ENCODE results near the gene SRP19. TPM values are rescaled to one million over a fixed set of nuclear protein-coding genes. Genes with fewer than 3 reads are reported as not detected.
"Not testable (repeated sequence)": the region's sequence is repeated elsewhere in the genome, so short reads cannot be mapped to it uniquely, and the experiment has no call there.

SRP19 gene
- total RNA-seq, 1 experiment from 2014 or later, result 42.9 TPM

DNA sequence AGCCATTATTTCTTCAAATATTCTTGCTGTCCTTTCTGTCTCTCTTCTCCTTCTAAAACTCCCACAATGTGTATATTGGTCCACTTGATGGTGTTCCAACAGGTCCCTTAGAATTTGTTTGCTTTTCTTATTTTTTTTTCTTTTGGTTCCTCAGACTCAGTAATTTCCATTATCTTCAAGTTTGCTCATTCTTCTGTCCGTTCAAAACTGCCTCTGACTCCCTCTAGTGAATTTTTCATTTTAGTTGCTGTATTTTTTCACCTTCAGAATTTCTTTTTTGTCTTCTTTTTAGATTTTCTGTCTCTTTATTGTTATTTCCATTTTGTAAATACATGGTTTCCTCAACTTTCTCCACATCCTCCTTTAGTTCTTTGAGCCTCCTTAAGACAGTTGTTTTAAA is 6.4 kb upstream of the SRP19 start:
- Histone ChIP-seq H3K4me1 (ENCODE audit: insufficient read depth, low read length) (no peaks in the 10 kb centered on the region), H3K79me2 (ENCODE audit: low read length) (no peaks in the 10 kb centered on the region), H3K36me3 (ENCODE audit: low read depth, low read length) (no peaks in the 10 kb centered on the region), H2AFZ (ENCODE audit: low read length) (no peak overlapping the region), H3K4me2 (ENCODE audit: low read length) (no peak overlapping the region), H4K20me1 (ENCODE audit: low read length) (no peaks in the 10 kb centered on the region), H3K4me3 (ENCODE audit: low read length) (no peak overlapping the region), H3K9me3 (ENCODE audit: low read length) (no peaks in the 10 kb centered on the region), H3K27me3 (ENCODE audit: low read length) (no peaks in the 10 kb centered on the region), H3F3A (ENCODE audit: low read length, unreplicated experiment) (no peaks in the 10 kb centered on the region), H3K27ac (ENCODE audit: low read length) (no peak overlapping the region), H3K9me2 (replicated peaks; ENCODE audit: low read length) (no peaks in the 10 kb centered on the region), H3K9ac (ENCODE audit: low read length) (no peak overlapping the region)
- DNase-seq (no peak), ATAC-seq (no peak)
- ChIA-PET CTCF (no interaction called here), POLR2A (ENCODE audit: unreplicated experiment) (no interaction called here)
- TF ChIP-seq EZH2 (IDR thresholded peaks at IDR 0.05; ENCODE audit: low read length, unreplicated experiment), result no peak
- no peak for TF ChIP-seq EZH2phosphoT487 (IDR thresholded peaks at IDR 0.05; ENCODE audit: borderline replicate concordance, low read length)
- no peak for TF ChIP-seq CTCF (conservative IDR thresholded peaks at IDR 0.05; ENCODE audit: low read depth, low read length)
- intact Hi-C loops (cut with micrococcal nuclease), result no loop called here
- BruUV-seq (replicated peaks), result no TSS peak

GRCh38 chr5:112857866-112858265 is 3.2 kb upstream of the SRP19 start:
- no peak overlapping the region for H3K4me2 ChIP-seq (ENCODE audit: low read length)
- H3K27ac ChIP-seq (ENCODE audit: low read length), result no peak overlapping the region
- CTCF ChIA-PET, result no interaction called here
- no TSS peak for BruUV-seq (replicated peaks)
- no peaks in the 10 kb centered on the region for H3K9me3 ChIP-seq (ENCODE audit: low read length)
- H3K4me1 ChIP-seq (ENCODE audit: insufficient read depth, low read length), result peaks cover 9% of the 10 kb centered on the region
- no peaks in the 10 kb centered on the region for H3F3A ChIP-seq (ENCODE audit: low read length, unreplicated experiment)
- peaks cover under 1% of the 10 kb centered on the region for H3K36me3 ChIP-seq (ENCODE audit: low read depth, low read length)
- no peaks in the 10 kb centered on the region for H3K9me2 ChIP-seq (replicated peaks; ENCODE audit: low read length)
- peaks cover 22% of the 10 kb centered on the region for H3K79me2 ChIP-seq (ENCODE audit: low read length)
- ATAC-seq, result no peak
- no peaks in the 10 kb centered on the region for H3K27me3 ChIP-seq (ENCODE audit: low read length)
- H3K4me3 ChIP-seq (ENCODE audit: low read length), result no peak overlapping the region
- H4K20me1 ChIP-seq (ENCODE audit: low read length), result peaks cover 5% of the 10 kb centered on the region; the same call in 1 of the 2 replicates
- DNase-seq, result no peak
- TF ChIP-seq EZH2phosphoT487 (IDR thresholded peaks at IDR 0.05; ENCODE audit: borderline replicate concordance, low read length) (no peak), EZH2 (IDR thresholded peaks at IDR 0.05; ENCODE audit: low read length, unreplicated experiment) (no peak)
- no peak overlapping the region for H3K9ac ChIP-seq (ENCODE audit: low read length)
- intact Hi-C loops (cut with micrococcal nuclease), result no loop called here
- H2AFZ ChIP-seq (ENCODE audit: low read length), result no peak overlapping the region
- POLR2A ChIA-PET (ENCODE audit: unreplicated experiment), result no interaction called here

GRCh38 chr5:112860571-112860928 is 537 bp upstream of the SRP19 start:
- intact Hi-C loops (cut with micrococcal nuclease), result loop anchor here (5.0 kb wide), 2 partner anchors 62 to 117 kb away; partner anchors contain the start of genes DCP2 and REEP5
- not testable (repeated sequence) for DNase-seq

DNA sequence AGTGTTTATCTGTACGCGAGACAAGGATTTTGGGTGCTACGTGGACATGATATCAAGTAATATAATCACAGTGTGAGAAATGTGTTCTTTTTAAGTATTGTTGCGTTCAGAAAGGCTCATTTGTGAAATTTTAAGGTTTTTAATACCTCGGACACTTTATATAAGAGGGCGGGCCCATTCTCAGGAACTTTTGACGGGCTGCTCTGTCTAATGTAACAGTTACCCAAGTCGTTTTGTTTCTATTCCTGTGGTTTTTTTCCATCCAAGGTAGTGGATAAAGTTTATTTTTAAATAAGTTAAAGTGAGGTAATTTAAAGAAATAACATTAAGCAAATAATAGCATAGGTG is 525 bp downstream of the SRP19 start:
- Histone ChIP-seq H3K79me2 (ENCODE audit: low read length) (peaks cover 48% of the 10 kb centered on the region), H3F3A (ENCODE audit: low read length, unreplicated experiment) (no peaks in the 10 kb centered on the region), H3K4me2 (ENCODE audit: low read length) (peak overlapping the region; percentile 84), H2AFZ (ENCODE audit: low read length) (peak overlapping the region; percentile 98), H3K27ac (ENCODE audit: low read length) (peak overlapping the region; percentile 41), H3K9ac (ENCODE audit: low read length) (peak overlapping the region; percentile 97), H3K9me3 (ENCODE audit: low read length) (no peaks in the 10 kb centered on the region), H3K4me1 (ENCODE audit: insufficient read depth, low read length) (peaks cover 16% of the 10 kb centered on the region), H3K36me3 (ENCODE audit: low read depth, low read length) (peaks cover 28% of the 10 kb centered on the region), H3K9me2 (replicated peaks; ENCODE audit: low read length) (no peaks in the 10 kb centered on the region), H3K27me3 (ENCODE audit: low read length) (no peaks in the 10 kb centered on the region), H3K4me3 (ENCODE audit: low read length) (peak overlapping the region; percentile 98), H4K20me1 (ENCODE audit: low read length) (peaks cover 10% of the 10 kb centered on the region; the same call in 1 of the 2 replicates)
- CTCF ChIA-PET, result no interaction called here
- TSS peak; percentile 65 for BruUV-seq (replicated peaks)
- intact Hi-C loops (cut with micrococcal nuclease), result loop anchor here (5.0 kb wide), 2 partner anchors 61 to 116 kb away; partner anchors contain the start of genes DCP2 and REEP5
- DNase-seq, result no peak
- TF ChIP-seq CTCF (conservative IDR thresholded peaks at IDR 0.05; ENCODE audit: low read depth, low read length) (no peak), EZH2phosphoT487 (IDR thresholded peaks at IDR 0.05; ENCODE audit: borderline replicate concordance, low read length) (no peak), EZH2 (IDR thresholded peaks at IDR 0.05; ENCODE audit: low read length, unreplicated experiment) (no peak)
- POLR2A ChIA-PET (ENCODE audit: unreplicated experiment), result no interaction called here
- ATAC-seq, result no peak

More at GRCh38 chr5:112860571-112860928, 537 bp upstream of the SRP19 start:
- Histone ChIP-seq H3K79me2 (ENCODE audit: low read length) (peaks cover 48% of the 10 kb centered on the region), H3K4me2 (ENCODE audit: low read length) (peak overlapping the region; percentile 68), H3K9ac (ENCODE audit: low read length) (peak overlapping the region; percentile 97), H2AFZ (ENCODE audit: low read length) (peak overlapping the region; percentile 98), H3K4me1 (ENCODE audit: insufficient read depth, low read length) (peaks cover 16% of the 10 kb centered on the region), H3K36me3 (ENCODE audit: low read depth, low read length) (peaks cover 25% of the 10 kb centered on the region), H3K27ac (ENCODE audit: low read length) (peak overlapping the region; percentile 29), H3K4me3 (ENCODE audit: low read length) (peak overlapping the region; percentile 98)
- H4K20me1 ChIP-seq (ENCODE audit: low read length); ATAC-seq; H3K9me2 ChIP-seq (replicated peaks; ENCODE audit: low read length); CTCF ChIA-PET; POLR2A ChIA-PET (ENCODE audit: unreplicated experiment); H3F3A ChIP-seq (ENCODE audit: low read length, unreplicated experiment); H3K27me3 ChIP-seq (ENCODE audit: low read length); H3K9me3 ChIP-seq (ENCODE audit: low read length): not testable (repeated sequence)
- BruUV-seq (replicated peaks), result TSS peak; percentile 95

Measured in PC-3 (cell line).